ENCODE results near the gene ENAH.

- TF ChIP-seq POLR2AphosphoS5 (IDR thresholded peaks at IDR 0.05; ENCODE audit: low read depth, low read length) = no peak
- no peak for TF ChIP-seq TAF1 (IDR thresholded peaks at IDR 0.05; ENCODE audit: borderline replicate concordance, insufficient read depth, low read length)
- TF ChIP-seq, protein P1, sequence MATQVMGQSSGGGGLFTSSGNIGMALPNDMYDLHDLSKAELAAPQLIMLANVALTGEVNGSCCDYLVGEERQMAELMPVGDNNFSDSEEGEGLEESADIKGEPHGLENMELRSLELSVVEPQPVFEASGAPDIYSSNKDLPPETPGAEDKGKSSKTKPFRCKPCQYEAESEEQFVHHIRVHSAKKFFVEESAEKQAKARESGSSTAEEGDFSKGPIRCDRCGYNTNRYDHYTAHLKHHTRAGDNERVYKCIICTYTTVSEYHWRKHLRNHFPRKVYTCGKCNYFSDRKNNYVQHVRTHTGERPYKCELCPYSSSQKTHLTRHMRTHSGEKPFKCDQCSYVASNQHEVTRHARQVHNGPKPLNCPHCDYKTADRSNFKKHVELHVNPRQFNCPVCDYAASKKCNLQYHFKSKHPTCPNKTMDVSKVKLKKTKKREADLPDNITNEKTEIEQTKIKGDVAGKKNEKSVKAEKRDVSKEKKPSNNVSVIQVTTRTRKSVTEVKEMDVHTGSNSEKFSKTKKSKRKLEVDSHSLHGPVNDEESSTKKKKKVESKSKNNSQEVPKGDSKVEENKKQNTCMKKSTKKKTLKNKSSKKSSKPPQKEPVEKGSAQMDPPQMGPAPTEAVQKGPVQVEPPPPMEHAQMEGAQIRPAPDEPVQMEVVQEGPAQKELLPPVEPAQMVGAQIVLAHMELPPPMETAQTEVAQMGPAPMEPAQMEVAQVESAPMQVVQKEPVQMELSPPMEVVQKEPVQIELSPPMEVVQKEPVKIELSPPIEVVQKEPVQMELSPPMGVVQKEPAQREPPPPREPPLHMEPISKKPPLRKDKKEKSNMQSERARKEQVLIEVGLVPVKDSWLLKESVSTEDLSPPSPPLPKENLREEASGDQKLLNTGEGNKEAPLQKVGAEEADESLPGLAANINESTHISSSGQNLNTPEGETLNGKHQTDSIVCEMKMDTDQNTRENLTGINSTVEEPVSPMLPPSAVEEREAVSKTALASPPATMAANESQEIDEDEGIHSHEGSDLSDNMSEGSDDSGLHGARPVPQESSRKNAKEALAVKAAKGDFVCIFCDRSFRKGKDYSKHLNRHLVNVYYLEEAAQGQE (IDR thresholded peaks at IDR 0.05; ENCODE audit: insufficient read depth in 1 of 2, low read depth in 2 of 2, low read length in 2 of 2) = no peak
- TF ChIP-seq SIN3A (IDR thresholded peaks at IDR 0.05; ENCODE audit: borderline replicate concordance, insufficient read depth, low read length) = no peak
These were observed 747 bp upstream of the ENAH start for GRCh38 chr1:225653463-225654276.
